Small intestine (tissue), 16 donors: ENCODE results near the gene SMYD5. TPM values are rescaled to one million over a fixed set of nuclear protein-coding genes. Genes with fewer than 3 reads are reported as not detected.
A peak's percentile ranks its signal among the peaks of the same experiment; 100 is the strongest.
"Not testable (repeated sequence)": the region's sequence is repeated elsewhere in the genome, so short reads cannot be mapped to it uniquely, and the experiment has no call there.

Experiments
- DNase-seq, 2 donors: peaks; one replicate each; pipeline versions ENCODE4 v3.0.0 to v3.0.0-alpha.2; 2013
- FAIRE-seq: peaks from 2 replicates; lab custom pipeline; 2012; peaks lifted over from hg19 to GRCh38; lab: Jason Lieb, UNC
- H3K27ac ChIP-seq, 3 donors: one replicate each; pipeline ENCODE4 v1.5.1; 2013; ENCODE audit warnings: low read length in 2 of 3, mild to moderate bottlenecking in 2 of 3, control low read depth in 1 of 3, inconsistent platforms in 1 of 3, low read depth in 1 of 3, moderate library complexity in 1 of 3
- H3K27me3 ChIP-seq, 3 donors: one replicate each; pipeline ENCODE4 v1.6.1; 2013; ENCODE audit warnings: low read length in 3 of 3, inconsistent platforms in 1 of 3; ENCODE audit not compliant: control insufficient read depth in 3 of 3, insufficient read depth in 3 of 3
- H3K36me3 ChIP-seq, 3 donors: one replicate each; pipeline ENCODE4 v1.6.1; 2013; ENCODE audit warnings: low read length in 3 of 3, inconsistent platforms in 1 of 3, low read depth in 1 of 3, mild to moderate bottlenecking in 1 of 3, moderate library complexity in 1 of 3; ENCODE audit not compliant: control insufficient read depth in 3 of 3, insufficient read depth in 2 of 3
- H3K4me1 ChIP-seq, 3 donors: one replicate each; pipeline ENCODE4 v1.6.1; 2013; ENCODE audit warnings: low read length in 2 of 3, inconsistent platforms in 1 of 3, low read depth in 1 of 3, mild to moderate bottlenecking in 1 of 3, moderate library complexity in 1 of 3; ENCODE audit not compliant: control insufficient read depth in 3 of 3, insufficient read depth in 2 of 3
- H3K4me3 ChIP-seq, 3 donors: one replicate each; pipeline ENCODE4 v1.5.1; 2013; ENCODE audit warnings: low read length in 3 of 3, control low read depth in 1 of 3, inconsistent platforms in 1 of 3, low read depth in 1 of 3, mild to moderate bottlenecking in 1 of 3, moderate library complexity in 1 of 3
- H3K9me3 ChIP-seq, 2 donors: one replicate each; pipeline ENCODE4 v1.6.1; 2013; ENCODE audit warnings: low read depth in 1 of 2, low read length in 1 of 2; ENCODE audit not compliant: control insufficient read depth in 2 of 2, insufficient read depth in 1 of 2
- WGBS, 3 donors: extraction: QIAGEN DNeasy Blood & Tissue Kit; methylation state at CpG; one replicate each; pipeline ENCODE4 v1.1.7; 2013; 5-methylcytosine and 5-hydroxymethylcytosine counted together
- long read RNA-seq, 10 donors: transcript quantifications; one replicate each; lab custom pipeline, GENCODE V29; 2026
- polyA plus RNA-seq, 4 donors: library from polyadenylated mRNA; stranded (reverse) in 3 of 4; unstranded in 1 of 4; fragments of 200-250 nt in 3 of 4; fragments of 120-200 nt in 1 of 4; gene quantifications; one replicate each; pipeline versions ENCODE4 v1.2.1 to v1.2.3, GENCODE V29; 2013
- donor health status: healthy with polysubstance abuse.
- donor health status: control.
- donor health status: control.
- donor health status: Bipolar disorder and iron deficiency.
- donor health status: healthy.

The SMYD5 gene
- 10 to 100 TPM in 2 of 4 donors, 1 to 10 TPM in 2; 3.1 to 26.2 (median 10.7) TPM for polyA plus RNA-seq
- long read RNA-seq, donor 1: 0 reads
- long read RNA-seq, donor 2, partial matches to known transcripts: 0 of 2 reads
- long read RNA-seq, donor 2, other reads (novel, unspliced or antisense): 0 of 2 reads
- long read RNA-seq, donor 3: 0 reads
- long read RNA-seq, donor 4: 0 reads
- long read RNA-seq, donor 5, partial matches to known transcripts: 6 of 6 reads
- long read RNA-seq, donor 5, other reads (novel, unspliced or antisense): 0 of 6 reads
- long read RNA-seq, donor 6, partial matches to known transcripts: 0 of 1 reads
- long read RNA-seq, donor 6, other reads (novel, unspliced or antisense): 0 of 1 reads
- long read RNA-seq, donor 7: 0 reads
- long read RNA-seq, donor 8: 0 reads
- long read RNA-seq, donor 9: 0 reads
- long read RNA-seq, donor 10, partial matches to known transcripts: 0 of 2 reads
- long read RNA-seq, donor 10, other reads (novel, unspliced or antisense): 0 of 2 reads

GRCh38 chr2:73214120-73215035 lies at the start of gene SMYD5:
Gene SMYD5 (plus strand): TSS chr2:73214245. CDS start chr2:73214267, 22 bp downstream.
- Histone ChIP-seq H3K27me3 (no peaks in the 10 kb centered on the region), H3K4me1 (peaks cover 0 to 9% (median 3%) of the 10 kb centered on the region in 3 donors), H3K27ac (peak within 1 kb of the TSS in 2 of 3 donors; percentile 24 to 78), H3K4me3 (peak within 1 kb of the TSS; percentile 76 to 79 (median 79)), H3K9me3 (no peaks in the 10 kb centered on the region), H3K36me3 (peaks cover 0 to 12% (median 0%) of the 10 kb centered on the region in 3 donors)
- DNase-seq (peak; percentile 77 to 88), FAIRE-seq (no peak)
- WGBS, 3 donors: 0 to 1% (median 0%) methylated on average over 47 to 64 of the region's 64 CpGs

DNA sequence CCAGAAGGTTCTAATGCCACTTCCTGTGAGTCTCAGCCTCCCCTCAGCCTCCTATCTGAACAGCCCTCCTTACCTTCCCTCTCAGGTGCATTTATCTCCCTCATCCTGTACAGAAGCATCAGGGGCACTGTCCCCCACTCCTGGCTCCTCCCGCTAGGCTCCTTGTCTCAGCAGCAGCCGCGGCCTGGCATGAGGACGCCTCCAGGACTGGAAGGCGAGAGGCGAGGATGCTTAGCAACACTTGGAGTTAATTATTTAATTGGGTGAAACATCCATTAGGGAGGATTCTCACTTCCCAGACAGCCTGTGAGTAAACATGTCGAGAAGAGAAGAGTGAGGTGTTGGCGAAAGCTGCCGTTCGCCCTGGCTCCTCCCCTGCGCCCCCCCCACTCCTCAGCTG lies 48.1 kb upstream of the SMYD5 start:
- WGBS, 3 donors: 58 to 81% (median 76%) methylated on average over 10 to 11 of the region's 11 CpGs
- not testable (repeated sequence) for H3K4me3 ChIP-seq, H3K27me3 ChIP-seq, H3K27ac ChIP-seq, H3K36me3 ChIP-seq, H3K4me1 ChIP-seq, DNase-seq, FAIRE-seq, H3K9me3 ChIP-seq

DNA sequence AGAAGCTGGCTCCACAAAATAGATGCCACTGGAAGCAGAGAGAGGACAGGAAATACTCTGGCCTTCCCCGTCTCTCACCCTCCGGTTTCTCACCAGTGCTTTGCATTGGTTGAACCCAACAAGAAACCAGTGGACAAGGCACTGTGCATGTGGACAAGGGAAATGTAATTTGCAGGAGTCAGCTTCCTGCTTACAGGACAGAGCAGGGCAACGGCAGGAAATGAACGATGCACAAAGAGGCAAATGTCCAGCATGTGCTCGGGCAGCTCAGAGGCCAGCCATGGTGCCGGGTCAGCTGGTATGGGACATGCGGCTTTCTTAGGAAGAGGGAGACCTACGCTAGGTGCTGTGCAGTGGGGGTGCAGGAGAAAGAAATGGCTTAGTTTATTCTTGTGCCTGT lies 47.2 kb upstream of the SMYD5 start:
- H3K9me3 ChIP-seq, FAIRE-seq, H3K27me3 ChIP-seq, H3K36me3 ChIP-seq, DNase-seq, H3K4me1 ChIP-seq, H3K27ac ChIP-seq, H3K4me3 ChIP-seq: not testable (repeated sequence)
- WGBS, 3 donors: 82 to 100% (median 87%) methylated on average over 2 to 4 of the region's 8 CpGs

DNA sequence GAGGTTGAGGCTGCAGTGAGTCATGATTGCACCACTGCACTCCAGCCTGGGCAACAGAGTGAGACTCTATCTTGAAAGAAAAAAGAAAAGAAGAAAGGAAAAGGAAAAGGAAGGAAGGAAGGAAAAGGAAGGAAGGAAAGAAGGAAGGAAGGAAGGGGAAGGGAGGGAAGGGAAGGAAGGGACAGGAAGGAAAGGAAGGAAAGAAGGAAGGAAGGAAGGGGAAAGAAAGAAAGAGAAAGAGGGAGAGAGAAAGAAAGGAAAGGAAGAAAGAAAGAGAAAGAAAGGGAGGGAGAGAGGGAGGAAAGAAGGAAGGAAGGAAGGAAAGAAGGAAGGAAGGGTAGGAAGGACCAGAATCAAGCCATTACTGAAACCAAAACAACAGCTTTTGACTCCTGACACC lies 45.7 kb upstream of the SMYD5 start:
- not testable (repeated sequence) for H3K27ac ChIP-seq, H3K9me3 ChIP-seq, H3K4me3 ChIP-seq, H3K27me3 ChIP-seq, H3K36me3 ChIP-seq, H3K4me1 ChIP-seq, DNase-seq, FAIRE-seq

DNA sequence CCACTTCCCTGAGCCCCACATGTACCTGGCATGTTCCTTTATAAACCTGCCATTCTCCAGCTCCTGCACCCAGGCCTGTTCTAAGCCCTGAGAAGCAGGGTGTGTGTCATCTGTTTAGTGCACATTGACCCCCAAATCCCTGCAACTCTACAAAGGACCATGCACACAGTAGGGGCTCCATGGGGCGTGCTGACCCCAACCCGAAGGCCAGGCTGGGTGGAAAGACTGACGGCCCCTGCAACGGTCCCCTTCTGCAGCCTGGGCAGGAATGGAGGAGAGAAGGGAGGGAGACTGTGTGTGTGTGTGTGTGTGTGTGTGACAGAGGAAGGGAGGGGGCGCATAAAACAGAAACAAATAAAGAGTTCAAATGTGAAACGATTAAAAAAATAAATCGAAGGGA lies 43.7 kb upstream of the SMYD5 start:
- WGBS, 3 donors: 64 to 85% (median 81%) methylated on average over 5 of the region's 7 CpGs
- not testable (repeated sequence) for FAIRE-seq, H3K36me3 ChIP-seq, DNase-seq, H3K4me3 ChIP-seq, H3K27ac ChIP-seq, H3K9me3 ChIP-seq, H3K4me1 ChIP-seq
- H3K27me3 ChIP-seq: peaks cover 0 to 18% (median 0%) of the 10 kb centered on the region in 3 donors

DNA sequence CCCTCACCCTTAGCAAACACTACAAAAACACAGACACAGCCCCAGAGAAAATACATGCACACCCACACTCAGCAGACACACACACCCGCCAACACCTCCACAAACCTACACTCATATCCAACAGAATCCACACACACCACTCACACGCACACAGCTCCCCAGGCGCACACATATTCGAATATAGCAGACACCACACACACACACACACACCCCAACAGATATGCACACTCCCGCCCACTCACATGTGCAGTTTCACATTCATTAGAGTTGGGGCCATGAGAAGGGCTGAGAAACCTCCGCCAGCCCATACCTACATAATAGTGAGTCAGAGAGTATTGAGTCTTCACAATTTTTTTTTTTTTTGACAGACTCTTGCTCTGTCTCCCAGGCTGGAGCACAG lies 41.1 kb upstream of the SMYD5 start:
- Histone ChIP-seq H3K27me3 (peaks cover 0 to 35% (median 4%) of the 10 kb centered on the region in 3 donors), H3K4me3 (no peak overlapping the region), H3K4me1 (peaks cover 0 to 23% (median 8%) of the 10 kb centered on the region in 3 donors), H3K36me3 (no peaks in the 10 kb centered on the region), H3K27ac (no peak overlapping the region), H3K9me3 (no peaks in the 10 kb centered on the region)
- 75 to 87% (median 76%) methylated on average over 6 of the region's 6 CpGs for WGBS, 3 donors
- peak in 1 of 2 donors; percentile 12 for DNase-seq
- no peak for FAIRE-seq

- no peak overlapping the region for H3K27ac ChIP-seq
These were observed 40.3 kb upstream of the SMYD5 start for GRCh38 chr2:73173781-73174180.

DNA sequence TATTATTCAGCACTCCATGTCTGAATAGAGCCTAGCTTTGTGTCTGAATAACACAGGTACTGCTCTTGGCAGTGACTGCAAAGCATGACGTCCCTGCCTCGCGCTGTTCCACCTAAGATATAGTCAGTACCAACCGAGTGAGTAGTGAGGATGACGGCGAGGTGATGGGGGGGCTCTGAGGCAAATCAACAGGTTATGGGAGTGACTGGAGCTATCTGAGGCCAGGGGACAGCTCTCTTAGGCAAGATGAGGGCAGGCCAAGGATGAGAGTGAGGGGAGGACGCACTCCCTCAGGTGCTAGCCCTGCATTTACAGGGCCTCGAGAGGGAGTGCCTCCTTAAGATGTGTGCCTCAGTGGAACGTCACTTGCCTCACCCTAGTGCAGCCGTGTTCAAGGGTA lies 39.8 kb upstream of the SMYD5 start:
- Histone ChIP-seq H3K4me3 (no peak overlapping the region), H3K4me1 (peaks cover 0 to 24% (median 8%) of the 10 kb centered on the region in 3 donors), H3K9me3 (no peaks in the 10 kb centered on the region), H3K27me3 (peaks cover 0 to 41% (median 4%) of the 10 kb centered on the region in 3 donors), H3K27ac (no peak overlapping the region), H3K36me3 (no peaks in the 10 kb centered on the region)
- 94 to 99% (median 96%) methylated on average over 9 to 10 of the region's 10 CpGs for WGBS, 3 donors
- FAIRE-seq: no peak
- DNase-seq: no peak

More at GRCh38 chr2:73173781-73174180, 40.3 kb upstream of the SMYD5 start:
- peaks cover 0 to 41% (median 4%) of the 10 kb centered on the region in 3 donors for H3K27me3 ChIP-seq
- H3K4me3 ChIP-seq: no peak overlapping the region
- peaks cover 0 to 24% (median 8%) of the 10 kb centered on the region in 3 donors for H3K4me1 ChIP-seq
- FAIRE-seq (no peak), DNase-seq (no peak)
- WGBS, 3 donors: 88 to 95% (median 90%) methylated on average over 7 of the region's 7 CpGs
- no peaks in the 10 kb centered on the region for H3K36me3 ChIP-seq
- H3K9me3 ChIP-seq: no peaks in the 10 kb centered on the region
